Ovary (tissue), 9 donors: ENCODE measurements around the gene NUDT9. TPM values are rescaled to one million over a fixed set of nuclear protein-coding genes. Genes with fewer than 3 reads are reported as not detected.
"Not testable (repeated sequence)": the region's sequence is repeated elsewhere in the genome, so short reads cannot be mapped to it uniquely, and the experiment has no call there.

Experiments
- DNase-seq, 5 donors: peaks; one replicate each; pipeline ENCODE4 v3.0.0-alpha.2; 2019 to 2020
- H3K27ac ChIP-seq, 2 donors: fragments of 200-600 bp; one replicate each; pipeline versions ENCODE4 v1.5.1 to v1.8.0; 2019 to 2022
- H3K27me3 ChIP-seq: fragments of 200-600 bp; one replicate; pipeline ENCODE4 v1.8.0; 2022
- H3K36me3 ChIP-seq: fragments of 200-600 bp; sonication (generic); one replicate; pipeline ENCODE4 v1.5.1; 2019
- H3K4me1 ChIP-seq: one replicate; pipeline ENCODE4 v1.8.1; 2013; ENCODE audit warnings: mild to moderate bottlenecking, moderate library complexity; ENCODE audit not compliant: insufficient read depth
- H3K4me3 ChIP-seq: fragments of 200-600 bp; sonication (generic); one replicate; pipeline ENCODE4 v1.5.1; 2017
- H3K9me3 ChIP-seq, 2 donors: fragments of 200-600 bp in 1 of 2; sonication (generic) in 1 of 2; one replicate each; pipeline versions ENCODE4 v1.5.1 to v1.8.1; 2013 to 2019; ENCODE audit warnings: mild to moderate bottlenecking in 1 of 2, moderate library complexity in 1 of 2
- EP300 ChIP-seq: sonication (generic); formaldehyde crosslinking; IDR thresholded peaks from one replicate; pipeline ENCODE4 v1.6.1; 2017; ENCODE audit warnings: antibody characterized with exemption
- POLR2A ChIP-seq: fragments of 450-650 bp; IDR thresholded peaks from one replicate; pipeline ENCODE4 v1.6.1; 2017; ENCODE audit warnings: antibody characterized with exemption, mild to moderate bottlenecking, moderate library complexity
- WGBS, 3 donors: extraction: QIAGEN DNeasy Blood & Tissue Kit in 1 of 3; methylation state at CpG; one replicate each; pipeline versions ENCODE4 v1.1.5 to v1.1.7; 2013 to 2017; 5-methylcytosine and 5-hydroxymethylcytosine counted together
- intact Hi-C, 4 donors: fragments of 100-400 bp; cut with DNase I; formaldehyde crosslinking; loops; one replicate each; pipeline versions ENCODE4 v1.11.0 to v1.15.1; 2022 to 2023
- polyA plus RNA-seq, 2 donors: library from polyadenylated mRNA; stranded (reverse); fragments of 200-250 nt in 1 of 2; fragments of 350-450 nt in 1 of 2; fragmentation: Illumina TruSeq in 1 of 2; extraction: RNeasy Lipid Tissue Mini Kit (QIAGEN cat#74804) in 1 of 2; gene quantifications; one replicate each; pipeline ENCODE4 v1.2.3, GENCODE V29; 2013 to 2014
- total RNA-seq, 7 donors: library from RNA; depleted of rRNA in 2 of 7; stranded (reverse); fragments of >200 nt in 2 of 7; fragmentation: NEBNext Ultra II Directional in 3 of 7; extraction: Animal tissue kit (Norgen Biotek cat#: 25700) in 3 of 7; gene quantifications; one replicate each; pipeline versions ENCODE4 v1.1.0 to v1.2.4, GENCODE V29; 2016 to 2023
- TF ChIP-seq, protein P1 (sequence below), 3 donors: fragments of 450-650 bp in 2 of 3; fragments of 200-600 bp in 1 of 3; IDR thresholded peaks; one replicate each; pipeline versions ENCODE4 v1.5.1 to v1.8.0; 2016 to 2022; ENCODE audit warnings: antibody characterized with exemption in 3 of 3, mild to moderate bottlenecking in 1 of 3
- donor health status: DM: no; HTN: no; CAD: no; lungs with moderate emphysema.
- donor health status: DM: no; HTN: no; CAD: no.
- donor health status: Bipolar disorder and iron deficiency.
- donor health status: DM: yes; HTN: yes; CAD: no.
- donor health status: DM: no; HTN: no; CAD: no.
- donor health status: DM: yes; HTN: yes; CAD: no.

Gene NUDT9
- total and polyA plus RNA-seq, 9 donors, result 14.1 to 44.6 (median 30.0) TPM

- intact Hi-C loops, result no loop called here
- Histone ChIP-seq H3K9me3 (no peaks in the 10 kb centered on the region), H3K27ac (no peak overlapping the region), H3K27me3 (no peaks in the 10 kb centered on the region), H3K4me3 (no peak overlapping the region), H3K36me3 (no peaks in the 10 kb centered on the region), H3K4me1 (no peaks in the 10 kb centered on the region)
- no peak for DNase-seq
- WGBS, 3 donors, result 81 to 90% (median 87%) methylated on average over 2 of the region's 2 CpGs
- TF ChIP-seq, protein P1, sequence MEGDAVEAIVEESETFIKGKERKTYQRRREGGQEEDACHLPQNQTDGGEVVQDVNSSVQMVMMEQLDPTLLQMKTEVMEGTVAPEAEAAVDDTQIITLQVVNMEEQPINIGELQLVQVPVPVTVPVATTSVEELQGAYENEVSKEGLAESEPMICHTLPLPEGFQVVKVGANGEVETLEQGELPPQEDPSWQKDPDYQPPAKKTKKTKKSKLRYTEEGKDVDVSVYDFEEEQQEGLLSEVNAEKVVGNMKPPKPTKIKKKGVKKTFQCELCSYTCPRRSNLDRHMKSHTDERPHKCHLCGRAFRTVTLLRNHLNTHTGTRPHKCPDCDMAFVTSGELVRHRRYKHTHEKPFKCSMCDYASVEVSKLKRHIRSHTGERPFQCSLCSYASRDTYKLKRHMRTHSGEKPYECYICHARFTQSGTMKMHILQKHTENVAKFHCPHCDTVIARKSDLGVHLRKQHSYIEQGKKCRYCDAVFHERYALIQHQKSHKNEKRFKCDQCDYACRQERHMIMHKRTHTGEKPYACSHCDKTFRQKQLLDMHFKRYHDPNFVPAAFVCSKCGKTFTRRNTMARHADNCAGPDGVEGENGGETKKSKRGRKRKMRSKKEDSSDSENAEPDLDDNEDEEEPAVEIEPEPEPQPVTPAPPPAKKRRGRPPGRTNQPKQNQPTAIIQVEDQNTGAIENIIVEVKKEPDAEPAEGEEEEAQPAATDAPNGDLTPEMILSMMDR (IDR thresholded peaks at IDR 0.05), result no peak
- TF ChIP-seq EP300 (no peak), POLR2A (no peak)
Observed at GRCh38 chr4:87491436-87491835, 69.1 kb downstream of the NUDT9 start.

- WGBS, 3 donors, result 91 to 95% (median 91%) methylated on average over 2 of the region's 2 CpGs
- H3K4me1 ChIP-seq, H3K27ac ChIP-seq, H3K4me3 ChIP-seq, intact Hi-C loops, DNase-seq, H3K9me3 ChIP-seq, H3K36me3 ChIP-seq, H3K27me3 ChIP-seq: not testable (repeated sequence)
Observed at GRCh38 chr4:87491851-87492250, 69.5 kb downstream of the NUDT9 start.

DNA sequence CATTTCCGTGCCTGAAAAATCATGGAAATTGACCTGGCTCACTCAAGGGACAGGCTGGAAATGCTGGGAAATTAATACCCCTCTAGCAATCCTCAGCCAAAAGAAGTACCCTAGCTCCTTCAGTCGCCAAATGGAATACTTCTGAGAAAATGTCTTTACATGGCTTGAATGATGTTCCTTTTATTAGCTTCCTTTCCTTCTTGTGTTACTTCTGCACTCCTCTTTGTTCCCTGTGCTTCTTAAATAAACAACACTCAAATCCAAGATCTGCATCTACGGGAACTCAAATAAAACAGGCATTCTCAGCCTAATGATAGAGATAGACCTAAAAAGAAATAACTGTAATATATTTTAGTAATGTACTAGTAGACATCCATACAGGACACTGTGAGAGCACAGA, 70.7 kb downstream of the NUDT9 start:
- WGBS, 3 donors, result 81 to 91% (median 89%) methylated on average over 3 of the region's 3 CpGs
- intact Hi-C loops, result no loop called here
- no peak overlapping the region for H3K4me3 ChIP-seq
- no peaks in the 10 kb centered on the region for H3K9me3 ChIP-seq
- no peaks in the 10 kb centered on the region for H3K27me3 ChIP-seq
- H3K36me3 ChIP-seq, result no peaks in the 10 kb centered on the region
- TF ChIP-seq, protein P1 (IDR thresholded peaks at IDR 0.05), result no peak
- no peak for TF ChIP-seq EP300
- TF ChIP-seq POLR2A, result no peak
- peaks cover 5% of the 10 kb centered on the region for H3K4me1 ChIP-seq
- DNase-seq, result no peak
- H3K27ac ChIP-seq, result no peak overlapping the region

- H3K36me3 ChIP-seq, result no peaks in the 10 kb centered on the region
- no peak for TF ChIP-seq POLR2A
- no peak for TF ChIP-seq EP300
- TF ChIP-seq, protein P1 (IDR thresholded peaks at IDR 0.05), result no peak
- H3K9me3 ChIP-seq, result no peaks in the 10 kb centered on the region
- intact Hi-C loops, result no loop called here
- no peak overlapping the region for H3K27ac ChIP-seq
- H3K4me3 ChIP-seq, result no peak overlapping the region
- WGBS, 3 donors, result 95 to 99% (median 97%) methylated on average over 2 of the region's 2 CpGs
- H3K4me1 ChIP-seq, result peaks cover 7% of the 10 kb centered on the region
- no peak for DNase-seq
- H3K27me3 ChIP-seq, result no peaks in the 10 kb centered on the region
Observed at GRCh38 chr4:87497159-87497558, 74.8 kb downstream of the NUDT9 start.

GRCh38 chr4:87497578-87497977, 75.2 kb downstream of the NUDT9 start:
- peaks cover 7% of the 10 kb centered on the region for H3K4me1 ChIP-seq
- 74 to 77% (median 77%) methylated on average over 3 of the region's 3 CpGs for WGBS, 3 donors
- no peak overlapping the region for H3K27ac ChIP-seq
- TF ChIP-seq EP300 (no peak), POLR2A (no peak)
- TF ChIP-seq, protein P1 (IDR thresholded peaks at IDR 0.05), result no peak
- intact Hi-C loops, result no loop called here
- no peaks in the 10 kb centered on the region for H3K9me3 ChIP-seq
- no peak for DNase-seq
- no peaks in the 10 kb centered on the region for H3K27me3 ChIP-seq
- H3K36me3 ChIP-seq, result no peaks in the 10 kb centered on the region
- no peak overlapping the region for H3K4me3 ChIP-seq
